CD4-positive, alpha-beta T cell (primary cell): ENCODE measurements around the gene KRTAP4-3. TPM values are rescaled to one million over a fixed set of nuclear protein-coding genes. Genes with fewer than 3 reads are reported as not detected.

ENCODE experiments used
- ATAC-seq: fragments of 200-7000 bp; cut with Tn5 transposase; one replicate; pipeline ENCODE4 v1.10.0; 2022; ENCODE audit warnings: mild to moderate bottlenecking; ENCODE audit not compliant: poor library complexity
- CTCF ChIA-PET: fragments of 350-600 bp; sonication (Branson Sonifier 250); formaldehyde crosslinking; loops from one replicate; lab custom pipeline; 2021; ENCODE audit warnings: antibody characterized with exemption, inconsistent platforms; lab: Charles Lee
- POLR2A ChIA-PET: fragments of 350-600 bp; sonication (Branson Sonifier 250); formaldehyde crosslinking; loops from one replicate; lab custom pipeline; 2021; ENCODE audit warnings: antibody characterized with exemption, inconsistent platforms; lab: Charles Lee
- DNase-seq, 14 experiments: peaks; one replicate each; pipeline ENCODE4 v3.0.0-alpha.2; 2013 to 2020; ENCODE audit warnings: mixed read lengths in 2 of 14
- H3K27ac ChIP-seq, 2 donors: one replicate each; pipeline versions ENCODE4 v1.5.1 to v1.7.0; 2013; ENCODE audit warnings: low read length in 2 of 2, low read depth in 1 of 2, mild to moderate bottlenecking in 1 of 2
- H3K27me3 ChIP-seq, 2 experiments: 1 replicate in 1 of 2; 2 replicates in 1 of 2; pipeline versions ENCODE4 v1.6.1 to v1.7.0; 2013; ENCODE audit warnings: low read length in 2 of 2, control low read depth in 1 of 2, mild to moderate bottlenecking in 1 of 2, moderate library complexity in 1 of 2; ENCODE audit not compliant: insufficient read depth in 2 of 2, control insufficient read depth in 1 of 2
- H3K36me3 ChIP-seq: one replicate; pipeline ENCODE4 v1.6.1; 2013; ENCODE audit warnings: low read length, control low read depth; ENCODE audit not compliant: insufficient read depth
- H3K4me1 ChIP-seq: one replicate; pipeline ENCODE4 v1.6.1; 2013; ENCODE audit warnings: low read length, control low read depth; ENCODE audit not compliant: insufficient read depth
- H3K4me3 ChIP-seq: one replicate; pipeline ENCODE4 v1.5.1; 2013; ENCODE audit warnings: mild to moderate bottlenecking, low read length, moderate library complexity
- H3K9me3 ChIP-seq, 2 experiments: 1 replicate in 1 of 2; 2 replicates in 1 of 2; pipeline versions ENCODE4 v1.6.1 to v1.7.0; 2013; ENCODE audit warnings: low read length in 2 of 2, mild to moderate bottlenecking in 2 of 2, control low read depth in 1 of 2, moderate library complexity in 1 of 2; ENCODE audit not compliant: control insufficient read depth in 1 of 2, insufficient read depth in 1 of 2
- H3K27ac Mint-ChIP-seq: one replicate; pipeline ENCODE4 v1.8.0; 2020; ENCODE audit warnings: mixed read lengths
- H3K27me3 Mint-ChIP-seq: one replicate; pipeline ENCODE4 v1.8.0; 2021; ENCODE audit warnings: mixed read lengths
- H3K36me3 Mint-ChIP-seq: one replicate; pipeline ENCODE4 v1.8.0; 2021; ENCODE audit warnings: low read depth, mixed read lengths
- H3K4me1 Mint-ChIP-seq: one replicate; pipeline ENCODE4 v1.8.0; 2021; ENCODE audit warnings: low read depth, mixed read lengths
- H3K4me3 Mint-ChIP-seq: one replicate; pipeline ENCODE4 v1.8.0; 2020; ENCODE audit warnings: mild to moderate bottlenecking, mixed read lengths
- H3K9me3 Mint-ChIP-seq: one replicate; pipeline ENCODE4 v1.8.0; 2020; ENCODE audit warnings: mixed read lengths
- CTCF ChIP-seq: fragments of 200-600 bp; IDR thresholded peaks from one replicate; pipeline ENCODE4 v1.8.0; 2022; ENCODE audit warnings: antibody characterized with exemption, mild to moderate bottlenecking
- intact Hi-C, 2 experiments: fragments of 100-400 bp; cut with DNase I in 1 of 2; cut with micrococcal nuclease in 1 of 2; formaldehyde crosslinking; loops; one replicate each; pipeline versions ENCODE4 v1.15.1 to v1.9.0; 2023 to 2025; cut with DNase I, micrococcal nuclease
- polyA plus RNA-seq, 2 donors: library from polyadenylated mRNA; unstranded; fragments of 120-200 nt; gene quantifications; one replicate each; pipeline ENCODE4 v1.2.1, GENCODE V29; 2013
- total RNA-seq, 174 experiments: library from RNA in 2 of 174; stranded (reverse) in 2 of 174; gene quantifications; one replicate each; pipeline ENCODE4 v1.2.3 and lab custom pipeline; 2021 to 2026

Gene KRTAP4-3
- total RNA-seq (not detected), total RNA-seq (lab: John Stamatoyannopoulos, UW) (0 to 0.09 (median 0) reads per million in 172 experiments)
- polyA plus RNA-seq (2013, experiment 1 of 2), result not detected
- not detected for polyA plus RNA-seq (2013, experiment 2 of 2)

GRCh38 chr17:41168121-41168520 lies at the start of gene KRTAP4-3:
KRTAP4-3 (minus strand) TSS chr17:41168221; CDS start chr17:41168172, 49 bp downstream.
- no peaks in the 10 kb centered on the region for H3K36me3 ChIP-seq
- H3K27me3 ChIP-seq, result no peaks in the 10 kb centered on the region
- ATAC-seq, result no peak
- no peak within 1 kb of the TSS for H3K27ac ChIP-seq
- no peak for TF ChIP-seq CTCF
- DNase-seq, result no peak
- CTCF ChIA-PET, result no interaction called here
- Mint-ChIP-seq H3K27me3 (no peaks in the 10 kb centered on the region), H3K4me3 (no peak within 1 kb of the TSS), H3K4me1 (no peaks in the 10 kb centered on the region), H3K9me3 (no peaks in the 10 kb centered on the region), H3K36me3 (no peaks in the 10 kb centered on the region), H3K27ac (no peak within 1 kb of the TSS)
- POLR2A ChIA-PET, result no interaction called here
- intact Hi-C loops, result no loop called here
- H3K4me1 ChIP-seq, result no peaks in the 10 kb centered on the region
- no peak within 1 kb of the TSS for H3K4me3 ChIP-seq
- no peaks in the 10 kb centered on the region for H3K9me3 ChIP-seq

- CTCF ChIA-PET, result no interaction called here
- POLR2A ChIA-PET, result no interaction called here
- no peaks in the 10 kb centered on the region for H3K9me3 Mint-ChIP-seq
- peaks cover 0 to 12% of the 10 kb centered on the region in 2 experiments for H3K9me3 ChIP-seq
- no peaks in the 10 kb centered on the region for H3K27me3 ChIP-seq
- peaks cover 17% of the 10 kb centered on the region for H3K27me3 Mint-ChIP-seq
- no peak overlapping the region for H3K27ac ChIP-seq
- H3K4me1 ChIP-seq, result no peaks in the 10 kb centered on the region
- TF ChIP-seq CTCF, result no peak
- H3K4me3 ChIP-seq, result no peak overlapping the region
- DNase-seq (no peak), ATAC-seq (no peak)
- intact Hi-C loops, result no loop called here
- H3K36me3 Mint-ChIP-seq, result no peaks in the 10 kb centered on the region
- no peak overlapping the region for H3K27ac Mint-ChIP-seq
- no peaks in the 10 kb centered on the region for H3K36me3 ChIP-seq
- no peak overlapping the region for H3K4me3 Mint-ChIP-seq
- peaks cover 13% of the 10 kb centered on the region for H3K4me1 Mint-ChIP-seq
Measured at GRCh38 chr17:41215681-41216080, 47.7 kb upstream of the KRTAP4-3 start.

- H3K27ac ChIP-seq, result no peak overlapping the region
- intact Hi-C loops, result no loop called here
- H3K27ac Mint-ChIP-seq, result no peak overlapping the region
- H3K4me3 ChIP-seq, result no peak overlapping the region
- no peaks in the 10 kb centered on the region for H3K36me3 Mint-ChIP-seq
- no peak overlapping the region for H3K4me3 Mint-ChIP-seq
- H3K4me1 Mint-ChIP-seq, result peaks cover 13% of the 10 kb centered on the region
- ChIA-PET CTCF (no interaction called here), POLR2A (no interaction called here)
- no peak for DNase-seq
- peaks cover 31% of the 10 kb centered on the region for H3K27me3 Mint-ChIP-seq
- no peaks in the 10 kb centered on the region for H3K36me3 ChIP-seq
- H3K27me3 ChIP-seq, result no peaks in the 10 kb centered on the region
- H3K9me3 Mint-ChIP-seq, result no peaks in the 10 kb centered on the region
- no peaks in the 10 kb centered on the region for H3K4me1 ChIP-seq
- peaks cover 0 to 7% of the 10 kb centered on the region in 2 experiments for H3K9me3 ChIP-seq
- no peak for ATAC-seq
- no peak for TF ChIP-seq CTCF
Measured at GRCh38 chr17:41212524-41213169, 44.6 kb upstream of the KRTAP4-3 start.
